Measurements from ENCODE around the gene HPSE2. TPM values are rescaled to one million over a fixed set of nuclear protein-coding genes. Genes with fewer than 3 reads are reported as not detected.
"Not testable (repeated sequence)": the region's sequence is repeated elsewhere in the genome, so short reads cannot be mapped to it uniquely, and the experiment has no call there.

HPSE2 gene
- total RNA-seq (not detected), polyA plus RNA-seq (0.09 TPM)
- long read RNA-seq, donor 1 = 0 reads
- long read RNA-seq, donor 2 = 0 reads
- long read RNA-seq, donor 3 = 0 reads
- long read RNA-seq, donor 4 = 0 reads

GRCh38 chr10:99235658-99236626, at the start of gene HPSE2:
TSS of gene HPSE2 (minus strand) at chr10:99235852.
- intact Hi-C loops (cut with DNase I) = no loop called here
- H3K27me3 ChIP-seq (ENCODE audit: control insufficient read depth, insufficient read depth) = peaks cover 2% of the 10 kb centered on the region

GRCh38 chr10:99280472-99280871, 44.8 kb upstream of the HPSE2 start:
- no peaks in the 10 kb centered on the region for H3K9me3 ChIP-seq (ENCODE audit: control insufficient read depth, low read length)
- H3K27me3 ChIP-seq (ENCODE audit: control insufficient read depth, insufficient read depth) = no peaks in the 10 kb centered on the region
- H3K27ac ChIP-seq (ENCODE audit: low read length) = no peak overlapping the region
- no peak for ATAC-seq
- H3K4me1 ChIP-seq (ENCODE audit: control insufficient read depth, insufficient read depth, low read length) = no peaks in the 10 kb centered on the region
- intact Hi-C loops (cut with DNase I) = no loop called here
- DNase-seq = no peak
- H3K4me3 ChIP-seq (ENCODE audit: low read length) = no peak overlapping the region
- WGBS = 55% methylated on average over 2 of the region's 2 CpGs

More at GRCh38 chr10:99235658-99236626, at the start of gene HPSE2:
- 4% methylated on average over 43 of the region's 43 CpGs for WGBS
- Histone ChIP-seq H3K4me3 (ENCODE audit: low read length) (peak within 1 kb of the TSS; percentile 25), H3K9me3 (ENCODE audit: control insufficient read depth, low read length) (no peaks in the 10 kb centered on the region), H3K4me1 (ENCODE audit: control insufficient read depth, insufficient read depth, low read length) (no peaks in the 10 kb centered on the region), H3K27ac (ENCODE audit: low read length) (no peak within 1 kb of the TSS)
- peak in 1 of 3 donors; percentile 11 for DNase-seq
- ATAC-seq = peak in 1 of 2 donors; percentile 21

GRCh38 chr10:99279626-99280111, 44.0 kb upstream of the HPSE2 start:
- 40% methylated on average over 1 of the region's 1 CpG for WGBS
- Histone ChIP-seq H3K4me3 (ENCODE audit: low read length) (no peak overlapping the region), H3K4me1 (ENCODE audit: control insufficient read depth, insufficient read depth, low read length) (no peaks in the 10 kb centered on the region), H3K27ac (ENCODE audit: low read length) (no peak overlapping the region), H3K27me3 (ENCODE audit: control insufficient read depth, insufficient read depth) (no peaks in the 10 kb centered on the region), H3K9me3 (ENCODE audit: control insufficient read depth, low read length) (no peaks in the 10 kb centered on the region)
- intact Hi-C loops (cut with DNase I) = no loop called here
- ATAC-seq (no peak), DNase-seq (no peak)

- Histone ChIP-seq H3K4me3 (ENCODE audit: low read length) (no peak overlapping the region), H3K9me3 (ENCODE audit: control insufficient read depth, low read length) (no peaks in the 10 kb centered on the region), H3K4me1 (ENCODE audit: control insufficient read depth, insufficient read depth, low read length) (no peaks in the 10 kb centered on the region), H3K27me3 (ENCODE audit: control insufficient read depth, insufficient read depth) (no peaks in the 10 kb centered on the region), H3K27ac (ENCODE audit: low read length) (no peak overlapping the region)
- intact Hi-C loops (cut with DNase I) = no loop called here
- WGBS = 21% methylated on average over 6 of the region's 6 CpGs
- DNase-seq = no peak
- no peak for ATAC-seq
Measured at GRCh38 chr10:99276848-99277486, 41.3 kb upstream of the HPSE2 start.

GRCh38 chr10:99266383-99266782, 30.7 kb upstream of the HPSE2 start:
- Histone ChIP-seq H3K4me3 (ENCODE audit: low read length) (no peak overlapping the region), H3K9me3 (ENCODE audit: control insufficient read depth, low read length) (no peaks in the 10 kb centered on the region), H3K4me1 (ENCODE audit: control insufficient read depth, insufficient read depth, low read length) (no peaks in the 10 kb centered on the region), H3K27me3 (ENCODE audit: control insufficient read depth, insufficient read depth) (no peaks in the 10 kb centered on the region), H3K27ac (ENCODE audit: low read length) (no peak overlapping the region)
- no peak for DNase-seq
- 46% methylated on average over 4 of the region's 4 CpGs for WGBS
- no peak for ATAC-seq
- intact Hi-C loops (cut with DNase I) = no loop called here

- no peak for DNase-seq
- H3K4me3 ChIP-seq (ENCODE audit: low read length) = no peak overlapping the region
- no peak overlapping the region for H3K27ac ChIP-seq (ENCODE audit: low read length)
- WGBS = 66% methylated on average over 2 of the region's 2 CpGs
- no peaks in the 10 kb centered on the region for H3K9me3 ChIP-seq (ENCODE audit: control insufficient read depth, low read length)
- ATAC-seq = no peak
- no peaks in the 10 kb centered on the region for H3K27me3 ChIP-seq (ENCODE audit: control insufficient read depth, insufficient read depth)
- no peaks in the 10 kb centered on the region for H3K4me1 ChIP-seq (ENCODE audit: control insufficient read depth, insufficient read depth, low read length)
- intact Hi-C loops (cut with DNase I) = loop anchor here (5.0 to 10.0 kb wide), 2 partner anchors 782 to 1334 kb away; no protein-coding TSS in a partner anchor
Measured at GRCh38 chr10:99248824-99249223, 13.2 kb upstream of the HPSE2 start.

GRCh38 chr10:99247893-99248292, 12.2 kb upstream of the HPSE2 start:
- not testable (repeated sequence) for H3K4me3 ChIP-seq (ENCODE audit: low read length); DNase-seq; H3K27ac ChIP-seq (ENCODE audit: low read length); ATAC-seq; H3K27me3 ChIP-seq (ENCODE audit: control insufficient read depth, insufficient read depth); H3K4me1 ChIP-seq (ENCODE audit: control insufficient read depth, insufficient read depth, low read length); H3K9me3 ChIP-seq (ENCODE audit: control insufficient read depth, low read length)
- intact Hi-C loops (cut with DNase I) = loop anchor here (5.0 to 10.0 kb wide), 2 partner anchors 781 to 1333 kb away; no protein-coding TSS in a partner anchor

GRCh38 chr10:99236627-99237309, 1.1 kb upstream of the HPSE2 start:
- WGBS = 25% methylated on average over 25 of the region's 25 CpGs
- H3K4me3 ChIP-seq (ENCODE audit: low read length) = no peak overlapping the region
- H3K27ac ChIP-seq (ENCODE audit: low read length) = no peak overlapping the region
- intact Hi-C loops (cut with DNase I) = no loop called here
- no peaks in the 10 kb centered on the region for H3K4me1 ChIP-seq (ENCODE audit: control insufficient read depth, insufficient read depth, low read length)
- no peaks in the 10 kb centered on the region for H3K9me3 ChIP-seq (ENCODE audit: control insufficient read depth, low read length)
- peak in 1 of 2 donors; percentile 26 for ATAC-seq
- no peak for DNase-seq
- H3K27me3 ChIP-seq (ENCODE audit: control insufficient read depth, insufficient read depth) = peaks cover 2% of the 10 kb centered on the region

GRCh38 chr10:99234791-99235657, 628 bp downstream of the HPSE2 start:
- no peaks in the 10 kb centered on the region for H3K9me3 ChIP-seq (ENCODE audit: control insufficient read depth, low read length)
- no peak for ATAC-seq
- H3K4me3 ChIP-seq (ENCODE audit: low read length) = peak overlapping the region; percentile 25
- no peak overlapping the region for H3K27ac ChIP-seq (ENCODE audit: low read length)
- no peak for DNase-seq
- WGBS = 3% methylated on average over 17 of the region's 17 CpGs
- intact Hi-C loops (cut with DNase I) = no loop called here
- peaks cover 2% of the 10 kb centered on the region for H3K27me3 ChIP-seq (ENCODE audit: control insufficient read depth, insufficient read depth)
- no peaks in the 10 kb centered on the region for H3K4me1 ChIP-seq (ENCODE audit: control insufficient read depth, insufficient read depth, low read length)
